GM23338 (cell line): ENCODE data around the gene RYR1.

Experiments used
- CREB1 ChIP-seq: fragments of 250-450 bp; sonication (Bioruptor Pico); IDR thresholded peaks from 2 replicates; pipeline ENCODE4 v1.5.0; 2020; ENCODE audit warnings: low read depth, mild to moderate bottlenecking, moderate library complexity
- EZH2 ChIP-seq: fragments of 200-600 bp; sonication (generic); IDR thresholded peaks from one replicate; pipeline ENCODE4 v1.8.0; 2017; ENCODE audit warnings: antibody characterized with exemption, mild to moderate bottlenecking, low read depth; ENCODE audit not compliant: unreplicated experiment
- EZH2phosphoT487 ChIP-seq: fragments of 200-600 bp; sonication (generic); IDR thresholded peaks from one replicate; pipeline ENCODE4 v1.8.1; 2018; ENCODE audit warnings: antibody characterized with exemption; ENCODE audit not compliant: unreplicated experiment
- POLR2AphosphoS5 ChIP-seq: IDR thresholded peaks from 2 replicates; pipeline ENCODE4 v1.6.1; 2016; ENCODE audit warnings: antibody characterized with exemption, low read depth
- STAT1 ChIP-seq: IDR thresholded peaks from one replicate; pipeline ENCODE4 v1.6.1; 2016; ENCODE audit warnings: antibody characterized with exemption; ENCODE audit not compliant: unreplicated experiment
- ZNF114 ChIP-seq: fragments of 250-450 bp; sonication (Bioruptor Pico); IDR thresholded peaks from 2 replicates; pipeline ENCODE4 v1.5.0; 2020; ENCODE audit warnings: mild to moderate bottlenecking, moderate library complexity
- TF ChIP-seq, protein P1 (sequence below), 2 experiments: fragments of 200-600 bp in 1 of 2; sonication (generic) in 1 of 2; conservative IDR thresholded peaks; 2 replicates each; pipeline versions ENCODE4 v1.5.1 to v1.6.1; 2016 to 2017; ENCODE audit warnings: antibody characterized with exemption in 2 of 2, low read depth in 2 of 2, mild to moderate bottlenecking in 2 of 2, moderate library complexity in 1 of 2
- TF ChIP-seq, protein P2 (sequence below): IDR thresholded peaks from one replicate; pipeline ENCODE4 v1.6.1; 2018; ENCODE audit warnings: antibody characterized with exemption; ENCODE audit not compliant: unreplicated experiment
- TF ChIP-seq, protein P3 (sequence below): IDR thresholded peaks from 2 replicates; pipeline ENCODE4 v1.6.1; 2016; ENCODE audit warnings: antibody characterized with exemption

DNA sequence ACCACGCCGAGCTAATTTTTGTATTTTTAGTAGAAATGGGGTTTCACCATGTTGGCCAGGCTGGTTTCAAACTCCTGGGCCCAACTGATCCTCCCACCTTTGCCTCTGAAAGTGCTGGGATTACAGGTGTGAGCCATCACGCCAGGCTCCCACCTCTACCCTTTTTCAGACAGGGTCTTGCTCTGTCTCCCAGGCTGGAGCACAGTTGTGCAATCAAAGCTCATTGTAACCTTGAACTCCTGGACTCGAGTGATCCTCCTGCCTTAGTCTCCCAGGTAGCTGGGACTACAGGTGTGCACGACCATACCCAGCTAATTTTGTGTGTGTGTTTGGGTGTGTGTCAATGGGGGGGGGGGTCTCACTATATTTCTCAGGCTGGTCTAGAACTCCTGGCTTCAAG, 9.2 kb upstream of the RYR1 start:
- no peak for TF ChIP-seq EZH2phosphoT487
- TF ChIP-seq, protein P1, sequence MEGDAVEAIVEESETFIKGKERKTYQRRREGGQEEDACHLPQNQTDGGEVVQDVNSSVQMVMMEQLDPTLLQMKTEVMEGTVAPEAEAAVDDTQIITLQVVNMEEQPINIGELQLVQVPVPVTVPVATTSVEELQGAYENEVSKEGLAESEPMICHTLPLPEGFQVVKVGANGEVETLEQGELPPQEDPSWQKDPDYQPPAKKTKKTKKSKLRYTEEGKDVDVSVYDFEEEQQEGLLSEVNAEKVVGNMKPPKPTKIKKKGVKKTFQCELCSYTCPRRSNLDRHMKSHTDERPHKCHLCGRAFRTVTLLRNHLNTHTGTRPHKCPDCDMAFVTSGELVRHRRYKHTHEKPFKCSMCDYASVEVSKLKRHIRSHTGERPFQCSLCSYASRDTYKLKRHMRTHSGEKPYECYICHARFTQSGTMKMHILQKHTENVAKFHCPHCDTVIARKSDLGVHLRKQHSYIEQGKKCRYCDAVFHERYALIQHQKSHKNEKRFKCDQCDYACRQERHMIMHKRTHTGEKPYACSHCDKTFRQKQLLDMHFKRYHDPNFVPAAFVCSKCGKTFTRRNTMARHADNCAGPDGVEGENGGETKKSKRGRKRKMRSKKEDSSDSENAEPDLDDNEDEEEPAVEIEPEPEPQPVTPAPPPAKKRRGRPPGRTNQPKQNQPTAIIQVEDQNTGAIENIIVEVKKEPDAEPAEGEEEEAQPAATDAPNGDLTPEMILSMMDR (conservative IDR thresholded peaks at IDR 0.05; ENCODE audit: low read depth in 2 of 2): no peak
- no peak for TF ChIP-seq STAT1
- TF ChIP-seq, protein P2, sequence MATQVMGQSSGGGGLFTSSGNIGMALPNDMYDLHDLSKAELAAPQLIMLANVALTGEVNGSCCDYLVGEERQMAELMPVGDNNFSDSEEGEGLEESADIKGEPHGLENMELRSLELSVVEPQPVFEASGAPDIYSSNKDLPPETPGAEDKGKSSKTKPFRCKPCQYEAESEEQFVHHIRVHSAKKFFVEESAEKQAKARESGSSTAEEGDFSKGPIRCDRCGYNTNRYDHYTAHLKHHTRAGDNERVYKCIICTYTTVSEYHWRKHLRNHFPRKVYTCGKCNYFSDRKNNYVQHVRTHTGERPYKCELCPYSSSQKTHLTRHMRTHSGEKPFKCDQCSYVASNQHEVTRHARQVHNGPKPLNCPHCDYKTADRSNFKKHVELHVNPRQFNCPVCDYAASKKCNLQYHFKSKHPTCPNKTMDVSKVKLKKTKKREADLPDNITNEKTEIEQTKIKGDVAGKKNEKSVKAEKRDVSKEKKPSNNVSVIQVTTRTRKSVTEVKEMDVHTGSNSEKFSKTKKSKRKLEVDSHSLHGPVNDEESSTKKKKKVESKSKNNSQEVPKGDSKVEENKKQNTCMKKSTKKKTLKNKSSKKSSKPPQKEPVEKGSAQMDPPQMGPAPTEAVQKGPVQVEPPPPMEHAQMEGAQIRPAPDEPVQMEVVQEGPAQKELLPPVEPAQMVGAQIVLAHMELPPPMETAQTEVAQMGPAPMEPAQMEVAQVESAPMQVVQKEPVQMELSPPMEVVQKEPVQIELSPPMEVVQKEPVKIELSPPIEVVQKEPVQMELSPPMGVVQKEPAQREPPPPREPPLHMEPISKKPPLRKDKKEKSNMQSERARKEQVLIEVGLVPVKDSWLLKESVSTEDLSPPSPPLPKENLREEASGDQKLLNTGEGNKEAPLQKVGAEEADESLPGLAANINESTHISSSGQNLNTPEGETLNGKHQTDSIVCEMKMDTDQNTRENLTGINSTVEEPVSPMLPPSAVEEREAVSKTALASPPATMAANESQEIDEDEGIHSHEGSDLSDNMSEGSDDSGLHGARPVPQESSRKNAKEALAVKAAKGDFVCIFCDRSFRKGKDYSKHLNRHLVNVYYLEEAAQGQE: no peak
- no peak for TF ChIP-seq POLR2AphosphoS5
- TF ChIP-seq, protein P3, sequence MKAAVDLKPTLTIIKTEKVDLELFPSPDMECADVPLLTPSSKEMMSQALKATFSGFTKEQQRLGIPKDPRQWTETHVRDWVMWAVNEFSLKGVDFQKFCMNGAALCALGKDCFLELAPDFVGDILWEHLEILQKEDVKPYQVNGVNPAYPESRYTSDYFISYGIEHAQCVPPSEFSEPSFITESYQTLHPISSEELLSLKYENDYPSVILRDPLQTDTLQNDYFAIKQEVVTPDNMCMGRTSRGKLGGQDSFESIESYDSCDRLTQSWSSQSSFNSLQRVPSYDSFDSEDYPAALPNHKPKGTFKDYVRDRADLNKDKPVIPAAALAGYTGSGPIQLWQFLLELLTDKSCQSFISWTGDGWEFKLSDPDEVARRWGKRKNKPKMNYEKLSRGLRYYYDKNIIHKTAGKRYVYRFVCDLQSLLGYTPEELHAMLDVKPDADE: no peak
- TF ChIP-seq CREB1 (CRISPR knock-in tag): no peak
- no peak for TF ChIP-seq EZH2
- no peak for TF ChIP-seq ZNF114 (CRISPR knock-in tag)
